GM12874 (cell line): ENCODE data around the gene PDIA2.

Source experiments
- TF ChIP-seq, protein P1 (sequence below): IDR thresholded peaks from 2 replicates; pipeline ENCODE4 v1.5.1; 2011; ENCODE audit warnings: low read depth, mild to moderate bottlenecking, control low read depth, low read length, moderate library complexity; ENCODE audit not compliant: insufficient read depth

Gene PDIA2, protein sequence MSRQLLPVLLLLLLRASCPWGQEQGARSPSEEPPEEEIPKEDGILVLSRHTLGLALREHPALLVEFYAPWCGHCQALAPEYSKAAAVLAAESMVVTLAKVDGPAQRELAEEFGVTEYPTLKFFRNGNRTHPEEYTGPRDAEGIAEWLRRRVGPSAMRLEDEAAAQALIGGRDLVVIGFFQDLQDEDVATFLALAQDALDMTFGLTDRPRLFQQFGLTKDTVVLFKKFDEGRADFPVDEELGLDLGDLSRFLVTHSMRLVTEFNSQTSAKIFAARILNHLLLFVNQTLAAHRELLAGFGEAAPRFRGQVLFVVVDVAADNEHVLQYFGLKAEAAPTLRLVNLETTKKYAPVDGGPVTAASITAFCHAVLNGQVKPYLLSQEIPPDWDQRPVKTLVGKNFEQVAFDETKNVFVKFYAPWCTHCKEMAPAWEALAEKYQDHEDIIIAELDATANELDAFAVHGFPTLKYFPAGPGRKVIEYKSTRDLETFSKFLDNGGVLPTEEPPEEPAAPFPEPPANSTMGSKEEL

DNA sequence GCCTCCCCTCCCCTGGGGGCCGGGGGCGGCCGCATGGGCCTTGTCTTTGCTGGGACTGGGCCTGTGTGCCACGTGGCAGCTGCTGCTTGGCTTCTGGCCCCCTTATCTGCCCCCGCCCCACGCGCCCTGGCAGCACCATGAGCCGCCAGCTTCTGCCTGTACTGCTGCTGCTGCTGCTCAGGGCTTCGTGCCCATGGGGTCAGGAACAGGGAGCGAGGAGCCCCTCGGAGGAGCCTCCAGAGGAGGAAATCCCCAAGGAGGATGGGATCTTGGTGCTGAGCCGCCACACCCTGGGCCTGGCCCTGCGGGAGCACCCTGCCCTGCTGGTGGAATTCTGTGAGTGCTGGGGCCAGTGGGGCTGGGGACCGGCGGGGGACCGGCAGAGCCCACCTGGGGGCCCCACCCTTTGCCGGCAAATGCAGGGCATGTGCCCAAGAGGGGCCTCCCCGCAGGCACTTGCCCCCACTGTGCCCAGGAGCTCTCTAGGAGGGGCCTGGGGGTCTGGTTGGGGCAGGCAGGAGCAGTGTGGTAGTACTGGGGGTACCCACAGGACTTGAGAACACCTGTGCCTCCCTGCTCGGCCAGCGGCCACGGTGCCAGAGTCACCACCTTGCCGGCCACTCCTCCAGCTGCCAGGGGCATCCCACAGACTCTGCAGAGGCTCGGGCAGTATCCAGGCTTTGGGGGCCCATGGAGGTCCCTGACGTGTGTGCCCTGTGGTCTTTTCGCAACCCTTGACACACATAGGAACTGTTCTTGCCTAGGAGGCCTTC lies at the start of gene PDIA2:
Gene PDIA2 (plus strand): TSS at position 132 of the 773 bp plus-strand sequence. CDS start 6 bp downstream, at position 138.
- TF ChIP-seq, protein P1, sequence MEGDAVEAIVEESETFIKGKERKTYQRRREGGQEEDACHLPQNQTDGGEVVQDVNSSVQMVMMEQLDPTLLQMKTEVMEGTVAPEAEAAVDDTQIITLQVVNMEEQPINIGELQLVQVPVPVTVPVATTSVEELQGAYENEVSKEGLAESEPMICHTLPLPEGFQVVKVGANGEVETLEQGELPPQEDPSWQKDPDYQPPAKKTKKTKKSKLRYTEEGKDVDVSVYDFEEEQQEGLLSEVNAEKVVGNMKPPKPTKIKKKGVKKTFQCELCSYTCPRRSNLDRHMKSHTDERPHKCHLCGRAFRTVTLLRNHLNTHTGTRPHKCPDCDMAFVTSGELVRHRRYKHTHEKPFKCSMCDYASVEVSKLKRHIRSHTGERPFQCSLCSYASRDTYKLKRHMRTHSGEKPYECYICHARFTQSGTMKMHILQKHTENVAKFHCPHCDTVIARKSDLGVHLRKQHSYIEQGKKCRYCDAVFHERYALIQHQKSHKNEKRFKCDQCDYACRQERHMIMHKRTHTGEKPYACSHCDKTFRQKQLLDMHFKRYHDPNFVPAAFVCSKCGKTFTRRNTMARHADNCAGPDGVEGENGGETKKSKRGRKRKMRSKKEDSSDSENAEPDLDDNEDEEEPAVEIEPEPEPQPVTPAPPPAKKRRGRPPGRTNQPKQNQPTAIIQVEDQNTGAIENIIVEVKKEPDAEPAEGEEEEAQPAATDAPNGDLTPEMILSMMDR = no peak

DNA sequence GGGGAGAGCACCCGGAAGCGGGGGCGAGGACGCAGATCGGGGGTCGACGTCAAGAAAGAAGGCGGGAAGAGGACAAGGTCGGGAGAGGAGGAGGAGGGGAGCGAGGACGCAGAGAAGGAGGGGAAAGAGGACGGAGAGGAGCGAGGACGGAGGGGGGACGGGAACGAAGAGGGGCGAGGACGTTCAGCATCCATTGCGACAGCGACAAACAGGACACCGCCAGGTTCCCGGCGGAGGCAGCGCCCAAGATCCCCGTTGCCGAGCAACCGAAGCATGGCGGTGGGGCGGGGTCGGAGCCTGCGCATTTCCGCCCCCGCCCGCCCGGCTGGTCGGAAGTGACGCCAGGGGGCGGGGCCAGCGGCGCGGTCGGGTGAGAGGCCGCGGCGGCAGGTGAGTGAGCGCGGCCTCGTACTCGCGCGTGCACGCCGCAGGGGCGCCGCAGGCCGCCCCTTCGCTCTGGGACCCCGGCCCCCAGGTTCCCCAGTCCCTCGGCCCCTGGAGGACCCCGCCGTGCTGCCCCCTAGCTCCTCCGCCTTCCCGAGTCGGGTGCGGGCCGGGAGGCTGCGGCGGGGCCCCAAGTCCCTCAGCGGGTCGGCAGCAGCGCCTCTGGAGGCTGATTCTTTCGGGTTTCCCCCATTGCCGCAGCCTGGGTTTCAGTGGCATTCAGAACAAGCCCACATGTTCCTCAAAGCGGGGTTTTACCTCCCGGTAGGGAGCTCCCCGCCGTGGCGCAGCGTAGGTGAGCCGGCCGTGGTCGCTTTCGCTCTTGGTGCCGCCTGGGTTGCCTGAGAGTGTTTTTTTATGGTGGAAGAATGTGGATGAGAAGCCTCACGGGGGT lies 48.3 kb upstream of the PDIA2 start, which contains the start of gene FAM234A:
Gene FAM234A (plus strand): TSS at position 354 of the 838 bp plus-strand sequence. CDS start 19,593 bp downstream, outside the sequence.
- TF ChIP-seq, protein P1 = peak; percentile 62

DNA sequence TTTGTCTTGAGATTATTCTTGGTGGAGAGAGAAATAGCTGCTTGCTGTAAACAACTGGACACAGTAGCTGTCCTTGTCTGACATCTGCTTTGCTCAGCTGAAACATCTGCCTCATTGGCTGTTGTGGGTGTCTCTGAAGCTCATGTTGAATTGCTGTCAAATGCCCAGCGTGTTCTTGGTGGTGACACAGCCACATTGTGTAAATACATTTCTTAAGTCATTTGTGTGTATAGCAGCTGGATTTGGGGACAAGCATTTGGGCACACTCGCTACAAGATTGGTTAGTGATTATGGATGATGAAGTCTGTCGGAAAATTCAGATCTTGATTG lies 43.1 kb upstream of the PDIA2 start:
- TF ChIP-seq, protein P1 = no peak

DNA sequence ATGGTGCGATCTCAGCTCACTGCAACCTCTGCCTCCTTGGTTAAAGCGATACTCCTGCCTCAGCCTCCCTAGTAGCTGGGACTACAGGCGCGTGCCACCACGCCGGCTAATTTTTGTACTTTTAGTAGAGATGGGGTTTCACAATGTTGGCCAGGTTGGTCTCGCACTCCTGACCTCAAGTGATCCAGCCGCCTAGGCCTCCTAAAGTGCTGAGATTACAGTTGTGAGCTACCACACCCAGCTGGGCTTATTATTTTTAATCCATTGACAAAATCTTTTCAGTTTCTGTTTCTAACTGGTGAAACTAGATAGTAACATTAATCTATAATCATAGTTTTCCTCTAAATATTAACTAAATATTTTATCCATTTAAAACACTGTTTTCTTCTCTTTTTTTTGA lies 42.4 kb upstream of the PDIA2 start:
- TF ChIP-seq, protein P1 = no peak

DNA sequence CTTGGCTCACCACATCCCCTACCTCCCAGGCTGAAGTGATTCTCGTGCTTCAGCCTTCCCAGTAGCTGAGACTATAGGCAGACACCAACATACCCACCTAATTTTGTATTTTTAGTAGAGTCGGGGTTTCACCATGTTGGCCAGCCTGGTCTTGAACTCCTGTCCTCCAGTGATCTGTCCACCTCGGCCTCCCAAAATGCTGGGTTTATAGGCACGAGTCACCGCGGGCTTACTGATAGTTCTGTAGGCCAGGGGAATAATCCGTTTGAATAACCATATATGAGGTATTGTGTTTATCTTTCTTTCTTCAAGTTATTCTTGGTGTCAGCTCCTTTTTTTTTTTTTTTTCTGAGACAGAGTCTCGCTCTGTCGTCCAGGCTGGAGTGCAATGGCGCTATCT lies 40.7 kb upstream of the PDIA2 start:
- TF ChIP-seq, protein P1 = no peak

DNA sequence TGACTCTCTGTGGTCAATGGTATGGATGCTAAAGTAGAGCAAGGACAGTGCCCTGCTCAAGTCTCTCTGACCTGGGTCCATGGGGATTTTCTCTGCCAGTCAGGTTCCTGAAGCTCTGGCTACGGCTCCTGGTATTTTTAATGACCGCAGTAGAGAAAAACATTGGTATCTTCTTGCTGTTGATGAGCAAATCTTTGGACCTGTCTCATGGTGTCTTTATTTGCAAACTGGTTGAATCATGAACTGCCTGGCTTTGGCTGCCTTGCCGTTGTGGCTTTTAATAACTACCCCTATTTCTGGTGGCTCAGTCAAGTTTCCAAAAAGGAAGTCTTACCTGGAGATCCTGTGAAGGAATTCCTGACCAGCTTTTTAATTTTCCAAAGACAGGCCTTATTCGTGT lies 39.6 kb upstream of the PDIA2 start:
- TF ChIP-seq, protein P1 = no peak
